H1 (cell line): ENCODE measurements around the gene ARHGEF4. TPM values are rescaled to one million over a fixed set of nuclear protein-coding genes. Genes with fewer than 3 reads are reported as not detected.

Experiments
- CTCF ChIA-PET: fragments of 300-600 bp; sonication (Branson Sonifier 250); formaldehyde crosslinking; loops from one replicate; lab custom pipeline; 2021; ENCODE audit not compliant: partially characterized antibody; lab: Charles Lee
- POLR2A ChIA-PET: fragments of 300-600 bp; sonication (Branson Sonifier 250); formaldehyde crosslinking; loops from one replicate; lab custom pipeline; 2021; ENCODE audit warnings: inconsistent platforms; ENCODE audit not compliant: partially characterized antibody; lab: Charles Lee
- DNase-seq, 2 experiments: peaks; one replicate each; pipeline versions ENCODE4 v3.0.0 to v3.0.0-alpha.2; 2010 to 2022; ENCODE audit warnings: low spot score in 2 of 2, low read depth in 1 of 2, mixed read lengths in 1 of 2
- FAIRE-seq: peaks from 2 replicates; lab custom pipeline; 2011; peaks lifted over from hg19 to GRCh38; lab: Jason Lieb, UNC
- H2AFZ ChIP-seq: 2 replicates; pipeline ENCODE4 v1.8.1; 2012; ENCODE audit warnings: low read length, inconsistent platforms
- H2AK5ac ChIP-seq: 2 replicates; pipeline ENCODE4 v1.6.1; 2013; ENCODE audit warnings: low read depth, low read length
- H2BK120ac ChIP-seq: replicated peaks from 2 replicates; pipeline ENCODE3; 2013; ENCODE audit warnings: low read depth, low read length, inconsistent platforms
- H2BK12ac ChIP-seq: 2 replicates; pipeline ENCODE4 v1.6.1; 2013; ENCODE audit warnings: low read depth, low read length
- H2BK15ac ChIP-seq: 2 replicates; pipeline ENCODE4 v1.6.1; 2013; ENCODE audit warnings: low read length
- H2BK20ac ChIP-seq: 2 replicates; pipeline ENCODE4 v1.6.1; 2013; ENCODE audit warnings: low read length
- H2BK5ac ChIP-seq: 2 replicates; pipeline ENCODE4 v1.6.1; 2013; ENCODE audit warnings: low read depth, low read length
- H3K14ac ChIP-seq: 2 replicates; pipeline ENCODE4 v1.6.1; 2013; ENCODE audit warnings: inconsistent platforms; ENCODE audit not compliant: insufficient read length
- H3K18ac ChIP-seq: 2 replicates; pipeline ENCODE4 v1.6.1; 2013; ENCODE audit warnings: low read length; ENCODE audit errors: extremely low read depth
- H3K23ac ChIP-seq: 2 replicates; pipeline ENCODE4 v1.6.1; 2013; ENCODE audit warnings: inconsistent platforms; ENCODE audit not compliant: insufficient read length
- H3K23me2 ChIP-seq: 2 replicates; pipeline ENCODE4 v1.6.1; 2013; ENCODE audit warnings: low read depth, low read length
- H3K27ac ChIP-seq: 2 replicates; pipeline ENCODE4 v1.6.1; 2011; ENCODE audit warnings: low read depth, low read length, inconsistent platforms
- H3K27me3 ChIP-seq, 4 experiments: replicated peaks in 1 of 4; 1 replicate in 1 of 4; 2 replicates in 3 of 4; pipeline versions ENCODE4 v1.6.1 to v1.8.1; 2011 to 2013; ENCODE audit warnings: low read length in 3 of 4, mild to moderate bottlenecking in 3 of 4, inconsistent platforms in 2 of 4, mixed read lengths in 2 of 4, moderate library complexity in 1 of 4; ENCODE audit not compliant: control insufficient read depth in 3 of 4, insufficient read depth in 3 of 4; ENCODE audit errors: extremely low read depth in 1 of 4
- H3K36me3 ChIP-seq, 4 experiments: 2 replicates each; pipeline versions ENCODE4 v1.6.1 to v1.8.1; 2011 to 2013; ENCODE audit warnings: mild to moderate bottlenecking in 4 of 4, low read length in 3 of 4, moderate library complexity in 2 of 4, control low read depth in 1 of 4, inconsistent platforms in 1 of 4; ENCODE audit not compliant: insufficient read depth in 4 of 4, control insufficient read depth in 2 of 4
- H3K4ac ChIP-seq: replicated peaks from 2 replicates; pipeline ENCODE3; 2013; ENCODE audit warnings: low read length, low read depth, mixed read lengths, inconsistent platforms; ENCODE audit not compliant: insufficient read length
- H3K4me1 ChIP-seq, 4 experiments: replicated peaks in 1 of 4; 1 replicate in 1 of 4; 2 replicates in 3 of 4; pipeline versions ENCODE4 v1.6.1 to v1.8.1; 2011 to 2013; ENCODE audit warnings: low read length in 3 of 4, inconsistent platforms in 2 of 4, mixed read lengths in 1 of 4; ENCODE audit not compliant: insufficient read depth in 4 of 4, control insufficient read depth in 3 of 4
- H3K4me2 ChIP-seq, 2 experiments: 2 replicates each; pipeline versions ENCODE4 v1.6.1 to v1.8.1; 2011 to 2013; ENCODE audit warnings: low read depth in 2 of 2, low read length in 2 of 2, control low read depth in 1 of 2, inconsistent platforms in 1 of 2, mild to moderate bottlenecking in 1 of 2; ENCODE audit not compliant: insufficient read depth in 1 of 2
- H3K4me3 ChIP-seq, 4 experiments: fragments of 200-600, 300-600 bp in 1 of 4; sonication (generic), shearing (Covaris generic), sonication (Bioruptor Twin) in 1 of 4; 2 replicates each; pipeline versions ENCODE4 v1.5.1 to v1.8.1; 2011 to 2016; ENCODE audit warnings: low read length in 4 of 4, low read depth in 3 of 4, control low read depth in 2 of 4, inconsistent platforms in 2 of 4, mild to moderate bottlenecking in 2 of 4, mixed read lengths in 1 of 4, moderate library complexity in 1 of 4; ENCODE audit not compliant: insufficient read depth in 2 of 4; ENCODE audit errors: extremely low read depth in 1 of 4
- H3K56ac ChIP-seq: replicated peaks from 2 replicates; pipeline ENCODE3; 2013; ENCODE audit warnings: low read depth, mild to moderate bottlenecking, mixed read lengths, low read length, inconsistent platforms; ENCODE audit not compliant: insufficient read length
- H3K79me1 ChIP-seq: 2 replicates; pipeline ENCODE4 v1.6.1; 2013; ENCODE audit warnings: low read depth, low read length, control low read depth
- H3K79me2 ChIP-seq, 2 experiments: 2 replicates each; pipeline versions ENCODE4 v1.6.1 to v1.8.1; 2012 to 2013; ENCODE audit warnings: low read length in 2 of 2, mild to moderate bottlenecking in 2 of 2, inconsistent platforms in 1 of 2; ENCODE audit not compliant: insufficient read depth in 2 of 2, control insufficient read depth in 1 of 2
- H3K9ac ChIP-seq, 4 experiments: replicated peaks in 1 of 4; 1 replicate in 1 of 4; 2 replicates in 3 of 4; pipeline versions ENCODE4 v1.6.1 to v1.8.1; 2011 to 2013; ENCODE audit warnings: low read depth in 3 of 4, low read length in 3 of 4, control low read depth in 2 of 4, mild to moderate bottlenecking in 2 of 4, moderate library complexity in 2 of 4, inconsistent platforms in 1 of 4; ENCODE audit errors: extremely low read depth in 1 of 4
- H3K9me3 ChIP-seq, 2 experiments: 2 replicates each; pipeline versions ENCODE4 v1.6.1 to v1.8.1; 2012 to 2013; ENCODE audit warnings: mild to moderate bottlenecking in 2 of 2, moderate library complexity in 2 of 2, control low read depth in 1 of 2, inconsistent platforms in 1 of 2, low read depth in 1 of 2, low read length in 1 of 2, mixed read lengths in 1 of 2; ENCODE audit not compliant: insufficient read depth in 2 of 2
- H4K20me1 ChIP-seq, 2 experiments: replicated peaks in 1 of 2; 2 replicates each; pipeline versions ENCODE3 to v1.8.1; 2011 to 2013; ENCODE audit warnings: inconsistent platforms in 2 of 2, low read length in 2 of 2, mild to moderate bottlenecking in 1 of 2; ENCODE audit not compliant: insufficient read depth in 2 of 2, control insufficient read depth in 1 of 2
- H4K5ac ChIP-seq: 2 replicates; pipeline ENCODE4 v1.6.1; 2013; ENCODE audit warnings: low read length, low read depth, mixed read lengths, inconsistent platforms; ENCODE audit not compliant: insufficient read length
- H4K8ac ChIP-seq: 2 replicates; pipeline ENCODE4 v1.8.0; 2013; ENCODE audit warnings: mild to moderate bottlenecking, moderate library complexity, low read length, inconsistent platforms; ENCODE audit not compliant: insufficient read depth; ENCODE audit errors: extremely low read depth
- H4K91ac ChIP-seq: replicated peaks from 2 replicates; pipeline ENCODE3; 2013; ENCODE audit warnings: low read length, mixed read lengths, inconsistent platforms; ENCODE audit not compliant: insufficient read length
- BRCA1 ChIP-seq: IDR thresholded peaks from 2 replicates; pipeline ENCODE4 v1.6.1; 2012; ENCODE audit warnings: low read depth, low read length, improper control_type of control experiment
- CBX8 ChIP-seq: fragments of 300-800, 300-1000 bp; sonication (generic); IDR thresholded peaks from 2 replicates; pipeline ENCODE4 v1.7.1; 2016; ENCODE audit warnings: low read depth, low read length, borderline replicate concordance
- CEBPB ChIP-seq: IDR thresholded peaks from 2 replicates; pipeline ENCODE4 v1.6.1; 2012; ENCODE audit warnings: low read depth, low read length
- E2F6 ChIP-seq: IDR thresholded peaks from 2 replicates; pipeline ENCODE4 v1.6.1; 2012; ENCODE audit warnings: inconsistent platforms
- GTF2F1 ChIP-seq: IDR thresholded peaks from 2 replicates; pipeline ENCODE4 v1.6.1; 2012; ENCODE audit warnings: low read depth, low read length, improper control_type of control experiment, borderline replicate concordance
- KDM5A ChIP-seq: fragments of 200-600 bp; IDR thresholded peaks from 2 replicates; pipeline ENCODE4 v1.7.1; 2012; ENCODE audit warnings: mild to moderate bottlenecking, low read length, inconsistent platforms, mixed read lengths
- POLR2AphosphoS5 ChIP-seq: IDR thresholded peaks from 2 replicates; pipeline ENCODE4 v1.6.1; 2011; ENCODE audit warnings: low read depth, low read length
- RNF2 ChIP-seq: fragments of 200-900, 300-1000 bp; sonication (generic); IDR thresholded peaks from 2 replicates; pipeline ENCODE4 v1.7.1; 2016; ENCODE audit warnings: borderline replicate concordance, low read depth, mild to moderate bottlenecking, antibody characterized with exemption, low read length; ENCODE audit not compliant: poor library complexity, severe bottlenecking; ENCODE audit errors: missing control alignments
- TAF1 ChIP-seq: IDR thresholded peaks from 2 replicates; pipeline ENCODE4 v1.6.1; 2011; ENCODE audit warnings: mild to moderate bottlenecking, low read depth, low read length
- TAF7 ChIP-seq: optimal IDR thresholded peaks from 2 replicates; pipeline ENCODE3; 2011; ENCODE audit warnings: low read depth, mild to moderate bottlenecking, inconsistent platforms, low read length, moderate library complexity, borderline replicate concordance
- TEAD4 ChIP-seq: IDR thresholded peaks from 2 replicates; pipeline ENCODE4 v1.6.1; 2012; ENCODE audit warnings: low read depth, low read length, inconsistent platforms, mixed read lengths
- USF2 ChIP-seq: IDR thresholded peaks from 2 replicates; pipeline ENCODE4 v1.6.1; 2011; ENCODE audit warnings: low read length, improper control_type of control experiment
- WGBS, 2 experiments: shearing (Covaris generic) in 1 of 2; methylation state at CpG; one replicate each; pipeline versions ENCODE4 v1.1.6 to v1.1.7; 2013 to 2015; ENCODE audit warnings: low lambda C conversion rate in 2 of 2, mixed read lengths in 2 of 2, inconsistent platforms in 1 of 2, low coverage in 1 of 2, missing lambda C conversion rate in 1 of 2; ENCODE audit not compliant: insufficient replicate concordance in 2 of 2, insufficient coverage in 1 of 2, insufficient read length in 1 of 2; ENCODE audit errors: extremely low coverage in 1 of 2, missing lambda C conversion rate in 1 of 2; 5-methylcytosine and 5-hydroxymethylcytosine counted together
- polyA plus RNA-seq, 7 experiments: library from polyadenylated mRNA; depleted of rRNA in 3 of 7; stranded (reverse) in 5 of 7; unstranded in 2 of 7; fragments of >200 nt in 5 of 7; fragments of 200-250 nt in 2 of 7; gene quantifications; 1 replicate in 5 of 7; 2 replicates in 1 of 7; 4 replicates in 1 of 7; pipeline versions ENCODE4 v1.2.1 to v1.2.3, GENCODE V29; 2011 to 2013; ENCODE audit warnings: missing spikeins in 2 of 7, mixed read lengths in 2 of 7
- total RNA-seq: library from RNA; stranded (reverse); fragmentation: NEBNext Ultra II Directional; extraction: Animal tissue kit (Norgen Biotek cat#: 25700); gene quantifications from 2 replicates; pipeline ENCODE4 v1.2.1, GENCODE V29; 2021

The ARHGEF4 gene
- total and polyA plus RNA-seq, 2 of the 8 experiments (the other 6 are each of a cell fraction or from before 2014, with no cell fraction given), result 10.6 to 14.6 TPM

DNA sequence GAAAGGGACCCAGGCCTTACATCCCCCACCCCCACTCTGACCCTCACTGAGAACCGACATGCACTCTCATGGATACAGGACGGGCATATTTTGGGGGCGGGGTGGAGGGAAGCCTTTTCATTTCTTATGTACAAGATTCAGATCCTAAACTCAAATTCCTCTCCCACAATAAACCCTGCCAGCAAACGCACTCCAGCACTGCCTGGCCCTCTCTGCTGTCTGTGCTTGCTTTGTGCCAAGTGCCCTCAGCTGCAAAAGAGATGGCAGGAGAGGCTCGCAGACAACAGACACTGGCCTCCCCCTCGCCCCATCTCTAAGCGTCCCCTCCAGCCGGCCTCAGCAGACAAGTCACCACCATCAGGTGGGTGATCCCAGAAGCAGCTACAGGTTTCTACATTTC lies 214.2 kb downstream of the ARHGEF4 start:
- no peak overlapping the region for H4K91ac ChIP-seq
- H3K79me1 ChIP-seq, result peaks cover 8% of the 10 kb centered on the region; the same call in 1 of the 2 replicates
- peaks cover 16 to 32% of the 10 kb centered on the region in 2 experiments for H4K20me1 ChIP-seq
- TF ChIP-seq USF2, result no peak
- no peak for TF ChIP-seq GTF2F1
- TF ChIP-seq CEBPB, result no peak
- TF ChIP-seq TAF7, result no peak
- TF ChIP-seq RNF2, result no peak
- TF ChIP-seq TAF1, result no peak
- no peak for TF ChIP-seq KDM5A
- no peak for TF ChIP-seq E2F6
- no peak for TF ChIP-seq TEAD4
- TF ChIP-seq CBX8, result no peak
- TF ChIP-seq POLR2AphosphoS5, result no peak
- TF ChIP-seq BRCA1, result no peak

More for the DNA sequence above, 214.2 kb downstream of the ARHGEF4 start:
- Histone ChIP-seq H2BK5ac (no peak overlapping the region), H2AK5ac (no peak overlapping the region), H3K79me2 (peaks cover 0 to 15% of the 10 kb centered on the region in 2 experiments; a peak in 2 of 4 replicates), H2AFZ (no peak overlapping the region), H3K9me3 (no peaks in the 10 kb centered on the region), H3K9ac (no peak overlapping the region), H3K4me1 (no peaks in the 10 kb centered on the region; a peak in 1 of 7 replicates), H3K23me2 (no peaks in the 10 kb centered on the region), H3K4ac (no peak overlapping the region), H3K36me3 (peaks cover 17 to 79% (median 53%) of the 10 kb centered on the region in 4 experiments; a peak in 7 of 8 replicates), H3K27me3 (no peaks in the 10 kb centered on the region), H3K27ac (no peak overlapping the region), H2BK120ac (no peak overlapping the region), H4K5ac (no peak overlapping the region), H3K18ac (no peak overlapping the region), H2BK20ac (no peak overlapping the region), H3K14ac (no peak overlapping the region), H3K4me3 (no peak overlapping the region), H4K8ac (no peak overlapping the region; the same call in 1 of the 2 replicates), H3K23ac (no peak overlapping the region), H3K4me2 (no peak overlapping the region), H3K56ac (no peak overlapping the region), H2BK15ac (no peak overlapping the region), H2BK12ac (no peak overlapping the region)
- ChIA-PET POLR2A (interaction anchor here (1.1 kb wide), 1 partner anchor 43 kb away, joined by 3 read pairs; no protein-coding TSS in a partner anchor), CTCF (interaction anchor here (0.8 to 2.0 kb wide), 2 partner anchors 13 to 53 kb away, joined by 3 to 4 read pairs; no protein-coding TSS in a partner anchor)
- DNase-seq (no peak), FAIRE-seq (no peak)
- WGBS, 2 experiments, result 87% methylated on average over 8 of the region's 8 CpGs; no CpG with 5 or more reads in 1 of the 2 experiments
